OCI-LY3 (cell line): ENCODE measurements around the gene ABLIM3.

Source experiments
- CTCF ChIP-seq: fragments of 200-600, 300-600 bp; sonication (generic); IDR thresholded peaks from 2 replicates; pipeline ENCODE4 v1.5.1; 2014; ENCODE audit warnings: antibody characterized with exemption, low read length, low read depth
- EZH2phosphoT487 ChIP-seq: fragments of 200-600 bp; shearing (Covaris generic); IDR thresholded peaks from 2 replicates; pipeline ENCODE4 v1.6.1; 2018; ENCODE audit warnings: antibody characterized with exemption, mixed run types, low read depth

GRCh38 chr5:149257889-149258705, 116.8 kb downstream of the ABLIM3 start:
- TF ChIP-seq EZH2phosphoT487, result no peak
- no peak for TF ChIP-seq CTCF
